ENCODE results near the gene SORBS2.

- no peak for TF ChIP-seq ZC3H10 (CRISPR knock-in tag; IDR thresholded peaks at IDR 0.05)
- TF ChIP-seq ARNTL (CRISPR knock-in tag; IDR thresholded peaks at IDR 0.05; ENCODE audit: borderline replicate concordance, low read depth), result no peak
- TF ChIP-seq OSR1 (CRISPR knock-in tag; IDR thresholded peaks at IDR 0.05), result no peak
- TF ChIP-seq ZFP30 (CRISPR knock-in tag; IDR thresholded peaks at IDR 0.05), result no peak
- TF ChIP-seq, protein P1, sequence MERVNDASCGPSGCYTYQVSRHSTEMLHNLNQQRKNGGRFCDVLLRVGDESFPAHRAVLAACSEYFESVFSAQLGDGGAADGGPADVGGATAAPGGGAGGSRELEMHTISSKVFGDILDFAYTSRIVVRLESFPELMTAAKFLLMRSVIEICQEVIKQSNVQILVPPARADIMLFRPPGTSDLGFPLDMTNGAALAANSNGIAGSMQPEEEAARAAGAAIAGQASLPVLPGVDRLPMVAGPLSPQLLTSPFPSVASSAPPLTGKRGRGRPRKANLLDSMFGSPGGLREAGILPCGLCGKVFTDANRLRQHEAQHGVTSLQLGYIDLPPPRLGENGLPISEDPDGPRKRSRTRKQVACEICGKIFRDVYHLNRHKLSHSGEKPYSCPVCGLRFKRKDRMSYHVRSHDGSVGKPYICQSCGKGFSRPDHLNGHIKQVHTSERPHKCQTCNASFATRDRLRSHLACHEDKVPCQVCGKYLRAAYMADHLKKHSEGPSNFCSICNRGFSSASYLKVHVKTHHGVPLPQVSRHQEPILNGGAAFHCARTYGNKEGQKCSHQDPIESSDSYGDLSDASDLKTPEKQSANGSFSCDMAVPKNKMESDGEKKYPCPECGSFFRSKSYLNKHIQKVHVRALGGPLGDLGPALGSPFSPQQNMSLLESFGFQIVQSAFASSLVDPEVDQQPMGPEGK (CRISPR knock-in tag; IDR thresholded peaks at IDR 0.05; ENCODE audit: borderline replicate concordance), result no peak
- no peak for TF ChIP-seq GLIS3 (CRISPR knock-in tag; IDR thresholded peaks at IDR 0.05)
- no peak for TF ChIP-seq TSHZ2 (CRISPR knock-in tag; IDR thresholded peaks at IDR 0.05)
- TF ChIP-seq, protein P2, sequence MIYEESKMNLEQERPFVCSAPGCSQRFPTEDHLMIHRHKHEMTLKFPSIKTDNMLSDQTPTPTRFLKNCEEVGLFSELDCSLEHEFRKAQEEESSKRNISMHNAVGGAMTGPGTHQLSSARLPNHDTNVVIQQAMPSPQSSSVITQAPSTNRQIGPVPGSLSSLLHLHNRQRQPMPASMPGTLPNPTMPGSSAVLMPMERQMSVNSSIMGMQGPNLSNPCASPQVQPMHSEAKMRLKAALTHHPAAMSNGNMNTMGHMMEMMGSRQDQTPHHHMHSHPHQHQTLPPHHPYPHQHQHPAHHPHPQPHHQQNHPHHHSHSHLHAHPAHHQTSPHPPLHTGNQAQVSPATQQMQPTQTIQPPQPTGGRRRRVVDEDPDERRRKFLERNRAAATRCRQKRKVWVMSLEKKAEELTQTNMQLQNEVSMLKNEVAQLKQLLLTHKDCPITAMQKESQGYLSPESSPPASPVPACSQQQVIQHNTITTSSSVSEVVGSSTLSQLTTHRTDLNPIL (CRISPR knock-in tag; IDR thresholded peaks at IDR 0.05; ENCODE audit: low read depth), result no peak
- no peak for TF ChIP-seq ZFP3 (CRISPR knock-in tag; IDR thresholded peaks at IDR 0.05)
- no peak for TF ChIP-seq RARB (CRISPR knock-in tag; IDR thresholded peaks at IDR 0.05)
- TF ChIP-seq SNAI2 (CRISPR knock-in tag; IDR thresholded peaks at IDR 0.05), result no peak
- TF ChIP-seq TOX (CRISPR knock-in tag; IDR thresholded peaks at IDR 0.05; ENCODE audit: borderline replicate concordance), result no peak
These were observed 33.7 kb downstream of the SORBS2 start for GRCh38 chr4:185778307-185778706.

Data from SK-N-SH treated with all-trans-retinoic acid at 6 μM for 48 hours (cell line).